C4-2B (cell line): ENCODE measurements around the gene THSD7B.

Experiments used
- CTCF ChIP-seq: fragments of 450-650 bp; conservative IDR thresholded peaks from 2 replicates; pipeline ENCODE4 v1.5.1; 2017; ENCODE audit warnings: mild to moderate bottlenecking
- ZFX ChIP-seq: fragments of 450-650 bp; IDR thresholded peaks from 2 replicates; pipeline ENCODE4 v1.6.1; 2017

DNA sequence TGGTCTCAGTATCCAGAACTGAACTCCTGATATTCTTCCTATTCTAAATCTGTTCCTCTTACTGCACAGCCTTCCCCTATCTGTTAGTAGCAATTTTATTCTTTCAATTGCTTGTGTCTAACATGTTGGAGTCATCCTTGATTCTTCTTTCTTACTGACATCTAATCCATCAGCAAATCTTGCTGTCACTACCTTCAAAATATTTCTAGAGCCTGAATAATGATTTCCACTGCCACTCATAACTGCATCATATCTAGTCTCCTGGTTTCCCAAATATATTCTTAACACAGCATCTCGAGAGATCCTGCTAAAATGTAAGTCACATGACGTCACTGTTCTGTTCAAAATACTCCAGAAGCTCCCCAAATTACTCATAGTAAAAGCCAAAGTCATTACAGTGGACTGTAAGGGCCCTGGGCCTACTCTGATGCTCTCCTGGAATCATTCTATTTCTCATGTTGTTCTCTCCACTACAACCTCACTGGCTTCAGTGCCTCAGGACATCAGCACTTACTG lies 95.2 kb downstream of the THSD7B start:
- TF ChIP-seq CTCF (no peak), ZFX (no peak)
